Stimulated activated CD4-positive, alpha-beta T cell treated with anti-CD3 and anti-CD28 coated beads, TNF-alpha, amount 100 ng/mL, for 48 hours (primary cell): ENCODE results near the gene RNF220.

ENCODE experiments used
- DNase-seq, 3 donors: peaks; one replicate each; pipeline ENCODE4 v3.0.0-alpha.2; 2020; ENCODE audit warnings: low read depth in 3 of 3

The RNF220 gene

GRCh38 chr1:44523593-44524591, 118.8 kb downstream of the RNF220 start:
- DNase-seq = no peak

DNA sequence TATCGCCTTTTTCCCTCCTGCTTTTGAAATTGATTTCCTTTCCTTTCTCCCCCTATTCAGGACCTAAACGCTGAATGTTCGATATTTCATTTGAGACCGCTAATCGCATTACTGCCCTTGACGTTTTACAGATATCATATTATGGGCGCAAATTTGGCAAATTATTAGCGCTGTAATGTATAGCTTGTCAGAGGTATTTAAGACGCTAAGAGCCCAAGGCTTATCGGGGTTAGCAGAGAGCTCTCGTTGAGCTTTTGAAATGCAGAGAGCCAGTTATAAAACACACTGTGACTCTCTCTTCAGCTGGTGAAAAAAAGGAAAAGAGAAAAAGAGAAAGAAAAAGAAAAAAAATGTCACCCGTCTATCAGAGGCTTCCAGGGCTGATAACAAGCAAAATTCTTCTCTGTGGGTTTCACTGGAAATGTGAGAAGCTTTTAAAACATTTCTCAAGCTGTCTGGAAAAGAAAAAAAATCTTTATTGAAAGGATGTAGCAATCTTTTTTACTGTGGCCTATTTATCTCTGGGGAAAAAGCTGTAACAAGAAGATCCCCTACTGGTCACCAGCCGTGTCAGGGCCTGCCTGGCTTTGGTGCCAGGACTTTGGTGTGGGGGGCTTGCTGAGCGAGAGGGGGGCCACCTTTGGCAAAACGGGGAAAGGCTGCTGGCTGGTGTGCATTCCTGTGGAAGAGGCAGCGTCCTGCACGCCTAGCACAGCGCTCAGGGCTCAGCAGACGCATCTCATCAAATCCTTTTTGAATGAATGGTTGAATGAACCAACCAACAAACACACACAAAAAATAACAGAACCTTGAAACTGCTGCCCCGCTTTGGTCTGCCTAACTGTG, 119.8 kb downstream of the RNF220 start:
- DNase-seq = no peak

GRCh38 chr1:44526295-44527073, 121.4 kb downstream of the RNF220 start:
- DNase-seq = no peak

DNA sequence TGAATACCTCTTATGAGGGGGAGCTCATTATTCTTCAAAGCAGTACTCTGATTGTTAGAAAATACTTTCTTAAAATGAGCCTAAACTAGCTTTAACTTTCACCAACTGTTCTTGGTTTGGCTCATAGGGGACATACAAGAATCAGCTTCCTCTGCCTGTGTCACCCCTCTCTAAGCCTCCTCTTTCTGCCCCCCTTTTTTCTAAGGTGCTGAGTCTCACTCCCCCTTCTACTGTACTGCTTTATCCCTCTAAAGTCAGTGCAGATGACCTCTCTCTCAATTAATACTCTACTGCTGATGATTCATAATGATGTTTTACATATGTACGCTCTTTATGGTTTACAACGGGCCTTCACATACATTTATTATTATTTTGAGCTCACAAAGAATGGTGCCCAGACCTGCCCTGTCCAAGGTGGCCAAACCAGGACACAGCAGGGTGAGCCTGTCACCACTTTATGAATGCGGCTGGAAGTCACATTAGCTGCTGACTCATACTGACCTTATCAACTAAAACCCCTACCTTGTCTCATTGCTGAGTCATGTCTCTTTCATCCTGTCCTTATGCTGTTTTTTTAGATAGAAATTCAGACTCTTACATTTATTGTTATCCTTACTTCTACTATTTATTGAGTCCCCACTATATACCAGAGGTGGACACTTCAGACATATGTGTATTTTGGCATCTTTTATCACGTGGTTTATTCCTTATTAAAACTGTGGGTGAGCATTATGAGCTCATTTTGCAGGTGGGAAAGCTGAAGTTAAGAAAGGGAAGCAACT, 126.9 kb downstream of the RNF220 start:
- DNase-seq = no peak

GRCh38 chr1:44532567-44532944, 127.5 kb downstream of the RNF220 start:
- no peak for DNase-seq

- no peak for DNase-seq
Observed at GRCh38 chr1:44534771-44535170, 129.7 kb downstream of the RNF220 start.

GRCh38 chr1:44536357-44537209, 131.5 kb downstream of the RNF220 start:
- DNase-seq = no peak

GRCh38 chr1:44537538-44537937, 132.5 kb downstream of the RNF220 start:
- DNase-seq = no peak

GRCh38 chr1:44537956-44538355, 132.9 kb downstream of the RNF220 start:
- no peak for DNase-seq

DNA sequence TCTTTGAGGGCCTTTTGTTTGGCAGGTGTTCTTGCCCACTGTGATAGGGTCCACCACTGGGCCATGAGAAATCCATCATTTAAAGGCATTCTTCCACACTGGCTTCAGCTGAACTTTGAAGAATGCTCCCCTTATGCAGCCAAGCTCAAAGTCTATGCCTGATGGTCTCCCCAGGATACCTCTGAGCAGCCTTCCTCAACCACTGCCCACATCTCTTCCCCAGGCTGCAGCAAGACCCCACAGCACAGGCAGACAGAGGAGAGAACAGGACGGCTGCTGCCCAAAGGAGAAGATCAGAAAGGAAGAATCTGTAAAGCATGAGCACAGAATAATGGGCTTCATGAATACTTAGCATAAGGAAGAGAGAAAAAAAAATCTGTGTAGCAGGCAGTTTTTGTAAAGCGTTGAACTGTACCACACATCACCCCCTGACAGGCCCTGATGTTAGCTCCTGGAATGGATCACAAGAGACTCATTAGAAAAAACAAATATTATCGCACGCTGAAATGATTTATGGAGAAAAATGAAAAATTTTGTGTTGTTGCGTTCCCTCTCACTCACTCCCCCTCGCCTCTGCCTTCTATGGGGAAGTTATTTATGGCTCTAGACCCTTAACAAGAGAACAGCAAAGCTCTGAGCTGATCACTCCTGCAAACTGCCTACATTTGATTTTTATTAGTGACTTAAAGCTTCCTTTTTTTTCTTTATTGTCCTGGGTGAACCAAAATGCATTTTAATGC, 135.1 kb downstream of the RNF220 start:
- no peak for DNase-seq

GRCh38 chr1:44542420-44543063, 137.5 kb downstream of the RNF220 start:
- no peak for DNase-seq

DNA sequence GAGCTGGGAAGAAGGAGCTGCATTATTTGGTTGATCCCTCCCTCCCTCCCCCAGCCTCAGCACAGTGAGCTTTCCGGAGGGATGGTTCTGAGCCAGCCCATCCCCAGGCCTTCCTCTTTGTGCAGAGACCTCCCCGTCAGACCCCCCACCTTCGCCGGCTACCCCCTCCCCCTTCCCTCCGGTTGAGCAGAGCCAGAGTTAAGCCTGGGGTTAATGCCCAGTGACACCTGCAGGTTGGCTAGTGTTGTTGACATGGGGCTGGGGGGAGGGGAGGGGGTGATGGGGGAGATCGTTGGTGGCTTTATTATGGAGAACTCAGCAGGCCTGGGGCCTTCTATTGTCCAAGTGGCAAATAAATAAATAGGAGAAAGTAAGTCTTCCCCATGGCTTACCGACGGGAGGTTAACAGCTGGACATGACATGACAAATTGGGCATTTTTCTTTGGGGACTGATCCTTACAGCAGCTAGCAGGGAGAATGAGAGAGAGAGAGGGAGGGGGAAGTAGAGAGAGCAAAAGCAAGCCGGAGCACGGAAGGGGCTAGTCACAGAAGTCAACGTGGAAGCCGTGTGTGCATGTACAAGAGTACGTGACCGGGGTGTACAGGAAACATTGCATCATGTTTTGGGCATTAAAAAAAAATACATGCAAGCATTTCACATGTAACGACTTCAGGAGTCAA, 138.1 kb downstream of the RNF220 start:
- no peak for DNase-seq

DNA sequence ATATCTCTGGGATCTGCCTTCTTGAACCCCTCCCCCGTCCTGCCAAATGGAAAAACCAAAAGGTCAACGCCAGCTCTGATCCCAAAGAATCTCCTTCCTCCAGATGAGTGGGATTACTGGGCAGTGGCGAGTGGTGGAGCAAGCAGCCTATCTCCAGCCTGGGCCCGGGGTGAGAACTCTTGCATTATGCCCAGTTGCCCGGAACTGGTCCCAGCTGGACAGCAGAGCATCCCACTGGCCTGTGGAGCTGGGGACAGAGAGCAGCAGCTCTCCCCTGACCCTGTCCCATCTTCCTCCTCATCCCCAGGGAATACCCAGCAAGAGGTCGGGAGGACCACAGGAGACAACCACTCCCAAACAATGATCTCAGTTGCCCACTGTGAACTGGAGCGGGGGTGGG, 138.7 kb downstream of the RNF220 start:
- DNase-seq = no peak

DNA sequence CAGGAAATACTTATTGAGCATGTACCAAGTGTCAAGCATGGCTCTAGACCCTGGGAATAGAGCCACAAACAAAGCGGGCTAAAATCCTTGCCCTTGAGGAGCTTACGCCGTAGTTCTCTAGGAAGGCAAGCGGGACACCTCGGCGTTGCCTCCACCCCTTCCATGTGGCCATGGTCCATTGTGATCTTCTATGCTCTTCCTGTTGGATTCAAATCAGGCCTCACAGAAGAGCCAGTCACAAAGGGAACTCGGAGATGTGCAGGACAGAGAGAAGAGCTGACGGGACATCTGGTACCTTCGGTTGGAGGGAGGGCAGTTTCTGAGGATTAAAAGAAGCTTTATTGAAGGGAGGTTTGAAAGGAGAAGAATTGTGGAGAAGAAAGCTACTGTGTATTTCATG, 139.9 kb downstream of the RNF220 start:
- no peak for DNase-seq

DNA sequence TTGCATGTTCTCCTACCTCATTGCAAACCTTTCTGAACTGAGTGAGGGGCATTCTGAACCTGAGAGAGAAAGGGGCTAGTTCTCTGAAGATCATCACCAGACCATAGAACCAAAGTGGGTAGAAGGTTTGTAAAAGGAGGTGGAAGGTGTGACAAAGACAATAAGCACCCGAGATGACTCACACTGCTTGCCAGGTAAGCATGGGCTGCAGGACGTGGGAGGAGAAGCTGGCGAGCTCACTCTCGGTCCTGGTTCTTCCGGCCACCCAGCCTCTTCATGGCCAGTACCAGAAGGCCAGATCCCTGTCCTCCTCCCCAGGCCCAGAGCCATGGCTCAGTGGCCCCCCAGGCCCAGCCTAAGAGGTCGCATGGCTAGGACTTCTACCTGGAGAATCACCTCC, 140.9 kb downstream of the RNF220 start:
- no peak for DNase-seq

DNA sequence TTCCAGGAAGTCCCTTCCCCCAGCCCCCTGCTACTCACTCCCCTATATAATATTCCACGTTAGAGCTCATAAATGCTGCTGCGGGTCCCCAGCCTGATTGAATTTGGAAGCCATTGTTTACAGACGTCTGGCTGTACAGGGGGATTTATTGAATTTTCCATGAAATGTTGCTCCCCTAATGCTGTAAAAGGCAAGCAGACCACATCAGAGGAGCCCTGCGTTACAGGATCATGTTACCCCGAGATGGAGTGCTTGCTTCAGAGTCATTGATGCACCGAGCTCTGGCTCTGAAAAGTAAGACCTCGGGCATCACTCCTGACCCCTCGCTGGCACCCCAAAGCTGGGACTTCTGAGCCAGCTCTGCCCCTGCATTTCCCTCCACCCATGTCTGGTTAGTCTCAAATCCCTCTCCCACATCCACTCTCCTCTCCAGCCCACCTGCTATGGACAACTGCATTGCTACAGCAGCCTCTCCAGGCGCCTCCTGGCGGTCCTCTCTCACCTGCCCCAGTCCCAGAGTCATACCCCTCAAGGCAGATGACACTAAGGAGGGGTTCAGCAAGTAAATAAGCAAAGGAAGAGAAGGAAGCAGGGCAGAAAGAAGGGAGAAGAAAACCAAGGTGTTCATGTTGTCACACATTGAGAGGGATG, 141.5 kb downstream of the RNF220 start:
- no peak for DNase-seq

DNA sequence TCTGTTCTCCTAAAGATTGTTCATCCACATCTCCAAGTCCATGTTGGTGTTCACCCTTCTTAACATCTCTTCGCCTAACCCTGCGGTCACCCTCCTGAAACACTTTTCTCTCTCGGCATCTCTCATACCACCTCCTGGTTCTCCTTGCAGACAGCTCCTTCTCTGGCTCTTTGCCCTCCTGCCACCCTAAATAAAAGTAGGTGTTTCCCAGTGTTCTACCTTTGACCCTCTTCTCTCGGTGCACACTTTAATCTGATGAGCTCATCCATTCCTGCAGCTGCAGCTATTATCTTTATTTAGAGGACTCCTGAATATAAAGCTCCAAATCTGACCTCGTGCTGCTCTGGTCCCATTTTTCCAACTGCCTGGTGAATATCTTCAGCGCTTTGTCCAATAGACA, 142.3 kb downstream of the RNF220 start:
- no peak for DNase-seq

DNA sequence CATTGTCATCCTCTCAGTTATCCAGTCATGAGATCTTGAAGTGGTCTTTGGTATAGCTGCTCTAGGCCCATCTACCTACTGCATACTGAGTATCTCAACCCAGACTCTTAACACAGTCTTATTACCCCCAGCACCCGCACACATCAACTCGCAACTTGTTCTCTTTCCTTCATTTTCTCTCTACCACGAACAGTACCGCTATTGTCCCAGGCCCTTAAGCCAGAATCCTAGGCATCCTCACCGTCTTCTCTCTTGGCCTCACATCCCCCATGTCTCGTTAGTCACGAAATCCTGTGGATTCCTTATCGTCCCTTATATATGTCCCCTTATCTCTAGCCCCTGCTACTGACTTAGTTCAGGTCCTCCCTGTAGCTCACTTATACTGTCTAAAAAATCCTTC, 142.8 kb downstream of the RNF220 start:
- DNase-seq = no peak
